HT-29 (cell line): Measurements from ENCODE around the gene INPP5A. TPM values are rescaled to one million over a fixed set of nuclear protein-coding genes. Genes with fewer than 3 reads are reported as not detected.
"Not testable (repeated sequence)": the region's sequence is repeated elsewhere in the genome, so short reads cannot be mapped to it uniquely, and the experiment has no call there.

Experiments
- DNase-seq: peaks from one replicate; pipeline ENCODE4 v3.0.0-alpha.2; 2015; ENCODE audit warnings: low spot score
- total RNA-seq: library from RNA; depleted of rRNA; stranded (reverse); fragments of >200 nt; shearing (Covaris generic); gene quantifications from 2 replicates; pipeline ENCODE4 v1.2.3, GENCODE V29; 2014

The INPP5A gene
- total RNA-seq, 1 experiment from 2014 or later: 22.7 TPM

DNA sequence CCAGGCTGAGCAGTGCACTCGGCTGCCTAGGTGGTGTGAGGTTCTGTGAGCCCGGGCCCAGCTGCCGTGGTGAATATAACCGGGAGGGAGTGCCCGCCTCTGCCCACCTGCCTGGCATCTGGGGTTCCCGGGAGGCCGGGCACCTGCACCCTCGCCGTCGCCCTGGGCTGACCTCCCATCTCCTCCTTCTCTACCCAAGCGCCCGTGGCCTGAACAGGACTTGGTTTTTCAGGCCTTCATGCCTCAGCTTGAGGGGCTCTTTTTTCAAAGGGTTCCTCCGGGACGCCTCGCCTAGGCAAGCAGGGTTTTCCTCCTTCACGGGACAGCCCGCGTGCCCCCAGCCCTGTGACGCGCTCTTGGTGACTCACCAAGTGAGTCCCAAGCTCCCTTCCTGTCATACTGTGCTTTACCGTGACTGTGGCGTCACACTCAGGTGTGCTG, 9.9 kb downstream of the INPP5A start:
- no peak for DNase-seq

DNA sequence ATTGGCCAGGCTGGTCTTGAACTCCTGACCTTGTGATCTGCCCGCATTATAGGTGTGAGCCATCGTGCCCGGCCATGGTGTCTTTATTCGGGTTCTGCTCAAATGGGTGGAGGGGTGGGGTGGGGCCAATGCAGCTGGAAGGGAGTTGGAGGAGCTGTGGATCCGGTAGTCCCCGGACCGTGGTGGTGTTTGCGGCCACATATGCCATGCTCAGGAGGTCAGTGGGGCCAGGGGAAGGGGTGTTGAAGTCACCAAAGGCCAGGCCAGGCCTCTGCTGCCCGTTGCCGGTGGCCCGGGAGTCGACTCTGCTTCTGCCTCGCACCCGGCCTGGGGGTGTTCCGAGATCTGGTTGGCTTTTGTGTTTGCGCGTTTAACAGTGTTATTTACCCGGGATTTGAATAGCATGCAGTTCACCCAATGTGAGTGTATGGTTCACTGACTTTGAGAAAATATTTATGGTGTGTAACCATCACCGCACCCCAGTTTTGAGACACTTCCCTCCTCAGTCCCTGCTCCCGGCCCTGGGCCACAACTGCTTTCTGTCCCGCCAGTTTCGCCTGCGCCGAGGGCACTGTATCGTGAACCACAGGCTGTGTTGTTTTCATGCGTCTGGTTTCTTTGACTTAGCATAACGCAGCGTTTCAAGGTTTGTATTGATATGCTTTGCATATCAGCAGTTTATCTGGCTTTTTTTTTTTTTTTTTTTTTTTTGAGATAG, 10.7 kb downstream of the INPP5A start:
- DNase-seq: no peak

DNA sequence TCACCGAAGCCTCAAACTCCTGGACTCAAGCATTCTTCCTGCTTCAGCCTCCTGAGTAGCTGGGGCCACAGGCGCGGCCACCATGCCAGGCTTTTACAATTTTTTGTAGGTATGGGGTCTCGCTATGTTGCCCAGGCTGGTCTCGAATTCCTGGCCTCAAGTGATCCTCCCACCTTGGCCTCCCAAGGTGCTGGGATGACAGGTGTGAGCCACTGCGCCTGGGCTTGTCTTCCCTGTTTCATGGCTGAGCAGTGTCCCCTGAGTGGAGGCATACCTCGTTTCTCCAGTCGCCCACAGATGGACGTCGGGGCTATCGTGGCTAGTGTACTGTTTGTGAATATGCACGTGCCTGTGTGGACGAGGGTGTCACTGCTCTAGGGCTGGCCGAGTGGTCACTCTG, 11.3 kb downstream of the INPP5A start:
- no peak for DNase-seq

DNA sequence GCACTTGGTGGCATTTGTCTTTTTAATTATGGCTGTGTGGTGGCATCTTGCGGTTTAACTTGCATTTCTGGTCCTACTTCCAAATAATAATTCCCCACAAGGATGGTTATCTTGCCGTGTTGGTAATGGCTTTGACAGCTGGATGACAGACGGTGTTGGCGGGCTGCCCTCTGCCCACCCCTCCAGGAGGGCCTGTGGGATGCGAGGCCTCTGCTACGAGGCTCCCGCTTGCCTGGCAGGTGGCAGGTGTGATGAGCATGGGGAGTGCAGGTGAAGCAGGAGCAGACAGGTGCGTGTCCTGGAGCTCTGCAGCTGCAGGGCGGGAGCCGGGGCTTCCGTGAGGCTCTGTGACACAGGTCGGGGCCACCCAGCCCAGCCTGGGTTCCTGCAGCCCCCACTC, 11.8 kb downstream of the INPP5A start:
- DNase-seq: no peak

DNA sequence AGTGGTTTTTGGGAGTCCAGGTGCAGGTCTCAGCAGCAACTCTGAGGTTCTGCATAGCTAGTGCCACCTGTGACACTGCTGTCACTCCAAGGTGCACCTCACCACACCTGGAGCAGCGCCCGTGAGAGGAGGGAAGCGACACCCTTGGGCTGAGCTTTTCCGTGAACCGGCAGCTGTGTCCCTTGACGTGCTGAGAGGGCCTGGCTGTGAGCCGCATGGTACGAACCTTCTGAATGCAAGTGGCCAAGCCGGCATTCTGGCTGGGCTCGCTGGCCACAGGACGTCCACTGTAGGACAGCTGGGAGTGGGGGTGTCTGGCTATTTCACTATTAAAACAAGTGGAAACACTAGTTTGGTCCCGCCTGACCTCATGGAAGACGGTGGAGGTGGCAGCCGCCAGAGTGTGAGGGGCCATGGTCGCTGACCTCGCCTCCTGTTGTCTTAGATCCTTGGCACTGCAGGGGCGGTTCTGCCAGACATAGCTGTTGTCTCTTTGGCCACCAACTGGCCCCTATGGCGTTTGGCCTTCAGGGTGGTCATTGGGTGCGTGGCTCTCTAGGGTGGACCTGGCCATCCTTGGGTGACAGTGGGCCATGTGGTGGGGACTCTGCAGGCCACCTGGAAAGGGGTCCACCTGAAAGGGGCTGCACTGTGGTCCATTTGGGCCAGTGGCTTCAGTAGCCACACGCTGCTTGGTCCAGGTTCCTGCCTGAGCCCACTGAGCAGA, 12.9 kb downstream of the INPP5A start:
- no peak for DNase-seq

DNA sequence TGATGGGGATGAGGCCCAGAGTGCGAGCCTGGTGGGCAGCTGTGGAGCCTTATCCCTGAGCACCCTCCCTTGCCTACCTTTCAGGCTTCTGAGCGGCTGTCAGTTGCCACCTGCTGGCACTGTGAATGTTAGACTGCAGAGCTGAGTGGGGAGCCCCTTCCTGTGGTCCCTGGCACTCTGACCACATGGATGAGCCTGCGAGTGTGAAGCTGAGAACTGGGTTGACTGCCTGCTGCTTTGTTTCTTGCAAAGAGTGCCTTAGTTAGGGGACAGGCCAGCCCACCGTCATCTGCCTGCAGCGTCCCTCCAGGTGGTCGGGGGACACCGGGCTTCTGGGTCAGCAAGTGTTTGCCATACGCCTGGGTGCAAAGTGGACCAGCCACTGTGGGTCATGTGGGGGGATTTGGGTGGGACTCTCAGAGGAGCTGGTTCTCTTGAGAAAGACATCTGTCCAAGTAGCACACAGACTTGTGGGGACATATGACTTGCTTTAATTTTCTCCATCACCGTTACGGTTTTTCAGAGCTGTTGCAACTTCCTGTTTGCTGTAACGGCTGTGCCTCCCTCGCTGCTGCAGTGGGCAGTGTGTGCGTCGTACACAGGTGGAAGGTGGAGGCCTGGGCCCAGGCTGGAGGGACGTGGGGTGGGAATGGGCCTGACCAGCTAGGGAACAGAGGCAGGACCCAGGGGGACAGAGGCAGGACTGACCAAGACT, 13.7 kb downstream of the INPP5A start:
- DNase-seq: no peak

DNA sequence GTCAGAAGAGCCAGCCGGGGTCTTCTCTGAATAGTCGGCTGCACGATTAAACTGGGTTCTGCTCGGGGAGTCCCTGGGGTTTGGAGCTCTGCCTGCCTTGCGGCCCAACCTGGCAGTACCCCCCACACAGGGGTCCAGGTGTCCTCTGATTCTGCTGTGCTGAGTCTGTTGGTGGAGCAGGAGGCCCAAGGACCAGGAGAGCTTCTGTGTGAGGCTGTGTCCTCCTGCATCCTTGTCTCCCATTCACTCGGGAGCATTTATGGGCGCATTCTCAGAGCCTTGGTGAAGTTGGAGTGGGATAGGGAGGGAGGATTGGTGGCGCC, 14.2 kb downstream of the INPP5A start:
- DNase-seq: no peak

DNA sequence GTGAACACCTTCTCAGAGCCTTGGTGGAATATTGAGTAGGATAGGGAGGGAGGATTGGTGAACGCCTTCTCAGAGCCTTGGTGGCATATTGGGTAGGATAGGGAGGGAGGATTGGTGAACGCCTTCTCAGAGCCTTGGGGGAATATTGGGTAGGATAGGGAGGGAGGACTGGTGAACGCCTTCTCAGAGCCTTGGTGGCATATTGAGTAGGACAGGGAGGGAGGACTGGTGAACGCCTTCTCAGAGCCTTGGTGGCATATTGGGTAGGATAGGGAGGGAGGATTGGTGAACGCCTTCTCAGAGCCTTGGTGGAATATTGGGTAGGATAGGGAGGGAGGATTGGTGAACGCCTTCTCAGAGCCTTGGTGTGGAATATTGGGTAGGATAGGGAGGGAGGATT, 15.0 kb downstream of the INPP5A start:
- not testable (repeated sequence) for DNase-seq

DNA sequence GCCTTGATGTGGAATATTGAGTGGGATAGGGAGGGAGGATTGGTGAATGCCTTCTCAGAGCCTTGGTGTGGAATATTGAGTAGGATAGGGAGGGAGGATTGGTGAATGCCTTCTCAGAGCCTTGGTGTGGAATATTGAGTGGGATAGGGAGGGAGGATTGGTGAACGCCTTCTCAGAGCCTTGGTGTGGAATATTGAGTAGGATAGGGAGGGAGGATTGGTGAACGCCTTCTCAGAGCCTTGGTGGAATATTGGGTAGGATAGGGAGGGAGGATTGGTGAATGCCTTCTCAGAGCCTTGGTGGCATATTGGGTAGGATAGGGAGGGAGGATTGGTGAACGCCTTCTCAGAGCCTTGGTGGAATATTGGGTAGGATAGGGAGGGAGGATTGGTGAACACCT, 16.0 kb downstream of the INPP5A start:
- not testable (repeated sequence) for DNase-seq

DNA sequence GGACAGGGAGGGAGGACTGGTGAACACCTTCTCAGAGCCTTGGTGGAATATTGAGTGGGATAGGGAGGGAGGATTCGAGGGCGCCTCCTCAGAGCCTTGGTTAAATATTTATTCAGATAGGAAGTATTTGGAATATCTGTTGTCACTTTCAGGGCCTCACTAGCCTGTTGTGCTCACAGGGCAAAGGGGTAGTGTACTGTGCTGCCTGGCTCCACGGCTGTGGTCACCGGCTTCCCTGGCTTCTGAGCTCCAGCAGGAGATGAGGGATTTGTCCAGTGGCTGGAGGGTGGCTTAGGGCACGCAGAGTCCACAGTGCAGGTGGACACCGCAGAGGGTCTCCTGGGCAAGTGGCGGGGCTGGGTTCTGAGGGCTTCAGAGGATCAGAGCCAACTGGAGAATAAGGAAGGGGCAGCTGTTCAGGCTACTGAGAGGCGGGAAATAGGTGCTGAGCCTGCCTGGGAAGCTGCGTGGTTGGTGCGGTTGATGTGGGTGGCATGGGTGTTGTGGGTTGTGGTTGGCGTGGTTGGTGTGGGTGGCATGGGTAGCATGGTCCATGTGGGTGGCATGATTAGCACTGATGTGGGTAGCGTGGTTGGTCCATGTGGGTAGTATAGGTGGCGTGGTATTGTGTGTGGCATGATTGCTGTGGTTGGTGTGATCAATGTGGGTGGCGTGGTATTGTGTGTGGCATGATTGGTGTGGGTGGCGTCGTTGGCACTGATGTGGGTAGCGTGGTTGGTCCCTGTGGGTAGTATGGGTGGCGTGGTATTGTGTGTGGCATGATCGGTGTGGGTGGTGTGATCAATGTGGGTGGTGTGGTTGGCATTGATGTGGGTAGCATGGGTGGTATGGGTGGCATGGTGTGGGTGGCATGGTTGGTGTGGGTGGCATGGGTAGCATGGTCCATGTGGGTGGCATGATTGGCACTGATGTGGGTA, 16.7 kb downstream of the INPP5A start:
- no peak for DNase-seq

DNA sequence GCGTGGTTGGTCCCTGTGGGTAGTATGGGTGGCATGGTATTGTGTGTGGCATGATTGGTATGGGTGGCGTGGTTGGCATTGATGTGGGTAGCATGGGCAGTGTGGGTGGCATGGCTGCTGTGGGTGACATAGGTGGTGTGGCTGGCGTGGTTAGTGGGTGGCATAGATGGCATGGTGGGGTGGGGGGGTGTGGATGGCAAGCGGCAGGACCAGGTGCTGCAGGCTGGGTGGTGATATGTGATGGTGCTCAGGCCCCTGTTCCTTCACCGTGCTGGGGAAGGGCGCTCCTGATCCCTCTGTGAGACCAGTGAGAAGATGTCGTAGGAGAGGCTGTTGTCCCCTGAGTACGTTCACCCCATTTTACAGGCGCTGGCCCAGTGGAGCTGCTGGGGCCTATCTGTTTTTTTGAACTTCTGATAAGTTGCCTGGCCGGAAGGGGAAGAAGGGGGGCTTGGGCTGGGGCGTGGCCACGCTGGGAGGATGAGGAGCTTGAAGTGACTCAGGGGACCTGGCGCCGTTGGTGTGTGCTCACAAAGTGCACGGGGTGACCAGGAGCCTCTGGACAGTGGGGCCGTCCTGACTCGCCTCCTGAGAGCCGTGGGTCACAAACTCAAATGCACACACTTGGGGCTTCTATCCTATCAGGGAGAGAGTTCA, 17.5 kb downstream of the INPP5A start:
- no peak for DNase-seq

DNA sequence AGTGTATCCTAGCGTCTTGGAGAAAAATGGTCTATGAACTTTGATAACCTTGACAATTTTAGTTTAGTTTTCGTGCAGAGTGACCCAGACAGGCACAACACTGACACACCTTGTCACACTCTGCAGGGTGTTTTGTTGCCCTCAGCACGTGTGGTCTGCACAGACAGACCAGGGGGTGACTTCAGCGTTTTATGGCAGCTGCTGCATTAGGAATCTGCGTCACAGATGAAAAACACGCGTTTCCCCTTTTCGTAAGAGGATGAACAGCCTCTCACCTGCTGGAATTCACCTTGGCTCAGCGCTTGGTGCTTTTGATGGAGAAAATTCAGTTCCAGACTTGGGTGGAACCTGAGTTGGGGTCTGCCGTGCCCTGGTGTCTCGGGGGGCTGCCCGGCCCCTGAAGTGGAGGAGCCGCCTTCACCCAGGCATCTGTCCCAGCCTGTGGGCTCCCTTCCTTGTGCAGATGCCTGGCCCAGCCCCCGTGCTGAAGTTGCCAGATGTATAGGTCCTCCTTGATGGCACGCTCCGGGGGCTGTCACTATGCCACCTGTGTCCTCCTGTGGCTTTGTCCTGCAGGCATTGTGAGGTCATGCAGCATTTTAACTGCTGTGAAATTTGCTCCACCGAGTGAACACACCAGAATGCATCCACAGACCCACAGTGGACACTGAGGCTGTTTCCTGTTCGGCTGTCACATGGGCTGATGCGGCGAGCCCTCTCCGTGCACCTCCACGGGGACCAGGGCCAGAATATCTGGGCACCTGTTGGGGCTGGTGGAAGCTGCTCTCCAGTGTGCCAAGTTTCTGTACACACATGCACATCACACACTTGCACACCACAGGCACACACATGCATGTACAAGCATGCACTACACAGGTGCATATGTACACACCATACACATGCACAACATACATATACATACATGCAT, 18.3 kb downstream of the INPP5A start:
- DNase-seq: no peak

DNA sequence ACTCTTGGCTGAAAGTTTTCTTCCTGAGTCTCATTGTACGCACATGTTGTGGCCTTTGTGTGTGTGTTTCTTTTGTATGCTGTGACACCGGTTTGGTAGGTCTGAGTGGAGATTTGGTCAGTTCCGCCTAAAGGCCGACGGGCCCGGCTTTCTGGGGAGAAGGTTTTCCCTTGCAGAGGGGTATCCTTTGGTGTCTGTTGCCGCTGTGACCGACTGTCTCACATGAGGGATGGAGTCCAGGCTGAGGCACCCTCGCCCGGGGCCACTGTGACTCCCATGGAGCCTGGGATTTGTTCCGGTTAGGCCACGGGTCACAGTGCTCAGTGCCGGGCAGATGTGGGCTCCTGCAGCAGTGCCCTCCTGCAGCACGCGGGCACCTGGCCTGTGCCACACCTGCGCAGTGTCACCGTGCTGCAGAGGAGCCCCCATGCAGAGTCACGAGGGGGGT, 19.4 kb downstream of the INPP5A start:
- DNase-seq: no peak

DNA sequence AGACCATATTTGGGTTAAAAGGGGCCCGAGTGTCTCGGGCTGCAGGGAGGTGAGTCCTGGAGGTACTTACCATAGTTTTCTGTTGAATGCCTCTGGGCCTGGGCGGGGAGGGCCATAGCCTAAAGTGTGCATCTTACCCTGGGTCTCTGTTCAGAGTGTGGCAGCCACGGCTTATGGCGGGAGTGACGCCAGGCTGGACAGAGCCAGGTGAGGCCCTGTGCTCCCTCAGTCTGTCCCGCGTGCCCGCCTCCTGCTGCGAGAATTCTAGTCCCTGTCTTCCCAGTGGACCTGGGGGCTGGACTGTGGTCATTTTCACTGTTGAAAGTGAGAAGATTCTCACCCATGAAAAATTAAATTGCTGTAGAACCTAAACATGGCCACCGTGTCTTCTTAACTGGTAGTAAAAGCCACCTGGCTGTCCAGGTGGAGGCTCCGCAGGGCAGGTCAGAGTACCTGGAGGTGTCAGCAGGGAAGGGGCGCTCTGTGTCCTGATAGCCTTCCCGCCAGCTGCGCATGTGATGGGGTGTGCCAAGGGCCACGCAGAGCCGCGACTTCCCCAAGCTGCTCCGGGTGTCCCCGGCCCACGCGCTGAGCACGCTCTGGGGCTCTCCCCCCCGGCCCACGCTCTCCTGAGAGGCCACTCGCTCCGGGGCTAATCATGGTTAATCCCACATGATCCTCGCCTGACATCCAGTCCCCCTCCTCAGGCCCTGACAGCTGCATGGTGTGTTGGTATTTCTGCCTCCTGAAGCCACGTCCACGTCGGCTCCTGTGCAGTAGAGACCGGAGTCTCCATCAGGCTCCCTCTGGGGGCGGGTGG, 20.3 kb downstream of the INPP5A start:
- DNase-seq: no peak

DNA sequence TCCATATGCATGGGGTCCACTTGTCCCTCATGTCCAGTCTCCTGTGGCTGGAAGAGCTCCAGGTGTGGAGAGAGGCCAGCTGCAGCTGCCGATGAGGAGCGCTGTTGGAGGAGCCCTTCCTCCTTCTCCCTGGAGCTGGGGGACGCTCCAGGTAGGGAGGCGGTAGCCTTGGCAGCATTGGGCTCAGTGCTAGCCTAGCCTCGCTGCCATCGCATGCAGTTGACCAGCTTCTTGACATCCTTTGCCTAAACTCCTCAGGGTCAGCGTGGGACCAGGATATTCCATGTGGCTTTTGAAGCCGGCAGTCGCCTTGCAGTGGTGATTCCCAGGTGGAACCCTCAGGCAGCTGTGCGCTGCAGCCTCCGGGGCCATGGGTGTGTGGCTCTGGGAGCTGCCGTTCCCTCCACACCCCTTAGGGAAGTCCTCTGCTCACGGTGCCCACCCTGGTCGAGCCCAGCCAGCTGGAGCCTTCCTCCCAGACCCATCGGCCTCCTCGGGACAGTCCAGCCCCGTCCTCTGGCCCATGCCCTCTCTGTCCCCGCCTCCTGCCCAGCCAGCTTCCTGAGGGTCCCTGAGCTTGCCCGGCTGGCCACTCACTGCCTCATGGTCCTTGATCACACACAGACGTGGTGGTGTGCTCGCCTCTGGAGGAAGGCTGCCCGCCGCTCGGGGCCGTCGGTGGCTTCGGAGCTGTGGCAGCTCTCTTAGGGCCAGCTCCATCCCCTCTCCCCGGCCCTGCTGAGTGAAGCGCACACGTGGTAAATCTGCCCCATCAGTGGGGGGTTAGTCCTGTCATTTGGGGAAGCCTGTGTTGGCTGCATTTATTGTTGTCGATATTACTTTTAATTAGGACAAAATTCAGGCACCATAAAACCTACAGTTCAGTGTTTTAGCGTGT, 21.2 kb downstream of the INPP5A start:
- DNase-seq: no peak

DNA sequence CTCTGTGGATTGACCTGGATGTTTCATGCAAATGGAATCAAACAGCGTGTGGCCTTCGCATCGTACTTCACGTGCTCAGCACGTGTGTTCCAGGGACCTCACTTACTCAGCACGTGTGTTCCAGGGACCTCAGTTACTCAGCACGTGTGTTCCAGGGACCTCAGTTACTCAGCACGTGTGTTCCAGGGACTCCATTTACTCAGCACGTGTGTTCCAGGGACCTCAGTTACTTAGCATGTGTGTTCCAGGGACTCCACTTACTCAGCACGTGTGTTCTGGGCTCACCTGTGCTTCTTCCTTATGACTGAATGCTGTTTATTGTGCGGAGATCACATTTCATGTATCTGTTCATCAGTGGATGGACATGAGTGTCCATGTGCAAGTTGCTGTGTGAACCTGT, 22.0 kb downstream of the INPP5A start:
- DNase-seq: no peak

DNA sequence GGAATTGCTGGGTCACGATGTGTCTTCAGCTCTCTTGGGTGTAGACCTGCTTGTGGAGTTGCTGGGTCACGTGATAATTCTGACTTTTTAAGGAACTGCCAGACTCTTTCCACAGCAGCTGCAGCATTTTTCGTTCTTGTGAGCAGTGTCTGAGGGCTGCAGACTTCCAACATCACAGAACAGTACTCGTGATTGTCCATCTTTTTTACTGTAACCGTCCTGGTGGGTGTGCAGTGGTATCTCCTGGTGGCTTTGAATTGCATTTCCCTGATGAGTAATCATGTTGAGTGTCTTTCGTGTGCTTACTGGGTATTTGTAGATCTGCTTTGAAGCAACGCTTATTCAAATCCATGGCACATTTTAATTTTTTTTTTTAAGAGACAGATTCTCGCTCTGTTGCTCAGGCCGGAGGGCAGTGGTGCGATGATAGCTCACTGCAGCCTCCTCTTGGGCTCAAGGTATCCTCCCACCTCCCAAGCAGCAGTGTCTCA, 22.7 kb downstream of the INPP5A start:
- no peak for DNase-seq
